ENCODE results near the gene FOCAD.

The FOCAD gene

DNA sequence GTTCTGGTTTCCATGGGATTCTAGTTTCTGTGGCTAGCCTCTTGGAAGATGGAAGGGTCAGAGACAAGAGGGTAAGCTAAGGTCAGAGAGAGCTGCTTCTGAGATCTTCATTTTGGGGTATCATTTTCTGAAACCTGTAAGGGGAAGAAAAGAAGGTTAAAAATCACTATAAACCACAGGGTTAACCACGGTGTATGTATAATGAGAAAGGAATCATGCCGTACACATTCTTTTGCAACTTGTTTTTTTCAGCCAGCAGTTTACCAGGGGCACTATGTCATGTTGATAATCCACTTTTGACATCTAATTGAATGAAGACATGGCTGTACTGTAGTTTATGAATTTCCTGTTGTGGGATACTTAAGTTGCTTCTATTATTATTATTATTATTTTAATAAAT is 164.4 kb downstream of the FOCAD start:
- peak; percentile 10 for DNase-seq (ENCODE audit: low read depth)
- TF ChIP-seq, protein P1, sequence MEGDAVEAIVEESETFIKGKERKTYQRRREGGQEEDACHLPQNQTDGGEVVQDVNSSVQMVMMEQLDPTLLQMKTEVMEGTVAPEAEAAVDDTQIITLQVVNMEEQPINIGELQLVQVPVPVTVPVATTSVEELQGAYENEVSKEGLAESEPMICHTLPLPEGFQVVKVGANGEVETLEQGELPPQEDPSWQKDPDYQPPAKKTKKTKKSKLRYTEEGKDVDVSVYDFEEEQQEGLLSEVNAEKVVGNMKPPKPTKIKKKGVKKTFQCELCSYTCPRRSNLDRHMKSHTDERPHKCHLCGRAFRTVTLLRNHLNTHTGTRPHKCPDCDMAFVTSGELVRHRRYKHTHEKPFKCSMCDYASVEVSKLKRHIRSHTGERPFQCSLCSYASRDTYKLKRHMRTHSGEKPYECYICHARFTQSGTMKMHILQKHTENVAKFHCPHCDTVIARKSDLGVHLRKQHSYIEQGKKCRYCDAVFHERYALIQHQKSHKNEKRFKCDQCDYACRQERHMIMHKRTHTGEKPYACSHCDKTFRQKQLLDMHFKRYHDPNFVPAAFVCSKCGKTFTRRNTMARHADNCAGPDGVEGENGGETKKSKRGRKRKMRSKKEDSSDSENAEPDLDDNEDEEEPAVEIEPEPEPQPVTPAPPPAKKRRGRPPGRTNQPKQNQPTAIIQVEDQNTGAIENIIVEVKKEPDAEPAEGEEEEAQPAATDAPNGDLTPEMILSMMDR (IDR thresholded peaks at IDR 0.05; ENCODE audit: low read length, missing control alignments), result no peak
- no peak overlapping the region for H3K4me3 ChIP-seq (replicated peaks; ENCODE audit: low read depth, low read length)

DNA sequence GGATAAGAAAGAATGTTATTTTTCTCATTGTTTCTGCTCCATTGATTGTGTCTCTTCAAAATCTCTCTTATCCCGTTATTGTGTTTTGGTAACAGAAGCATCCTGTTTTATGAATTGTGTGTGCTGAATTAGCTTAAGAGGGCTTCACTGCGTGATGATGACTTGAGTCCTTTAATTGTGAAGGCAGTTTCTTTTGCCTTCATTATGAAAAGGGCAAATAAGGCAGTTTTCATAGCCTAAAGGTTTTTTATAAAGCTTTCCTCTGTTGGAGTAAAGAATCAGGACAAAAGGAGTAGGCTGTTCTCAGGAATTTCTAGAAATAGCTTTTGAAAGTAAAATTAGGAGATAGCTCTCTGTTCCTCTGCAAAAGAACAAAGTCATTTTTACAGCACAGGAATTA is 169.8 kb downstream of the FOCAD start:
- DNase-seq (ENCODE audit: low read depth), result no peak
- TF ChIP-seq, protein P1 (IDR thresholded peaks at IDR 0.05; ENCODE audit: low read length, missing control alignments), result no peak
- no peak overlapping the region for H3K4me3 ChIP-seq (replicated peaks; ENCODE audit: low read depth, low read length)

DNA sequence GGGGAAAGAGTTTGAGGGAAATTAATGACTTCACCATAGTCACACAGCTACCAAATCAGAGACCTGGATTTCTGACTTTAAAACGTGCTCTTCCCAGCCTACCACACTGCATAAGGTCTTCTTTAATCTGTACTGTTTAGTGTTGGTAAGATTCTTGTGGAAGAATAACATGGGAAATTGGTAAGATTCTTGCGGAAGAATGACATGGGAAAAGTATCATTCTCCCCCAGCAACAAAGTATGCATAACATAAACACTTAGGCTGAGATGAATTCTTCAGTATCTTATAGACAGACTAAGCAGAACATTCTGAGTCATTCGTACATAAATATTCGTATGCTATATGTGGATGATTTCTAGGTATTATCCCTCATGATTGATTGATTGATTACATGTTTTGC is 170.4 kb downstream of the FOCAD start:
- peak; percentile 60 for DNase-seq (ENCODE audit: low read depth)
- TF ChIP-seq, protein P1 (IDR thresholded peaks at IDR 0.05; ENCODE audit: low read length, missing control alignments), result no peak
- H3K4me3 ChIP-seq (replicated peaks; ENCODE audit: low read depth, low read length), result no peak overlapping the region

DNA sequence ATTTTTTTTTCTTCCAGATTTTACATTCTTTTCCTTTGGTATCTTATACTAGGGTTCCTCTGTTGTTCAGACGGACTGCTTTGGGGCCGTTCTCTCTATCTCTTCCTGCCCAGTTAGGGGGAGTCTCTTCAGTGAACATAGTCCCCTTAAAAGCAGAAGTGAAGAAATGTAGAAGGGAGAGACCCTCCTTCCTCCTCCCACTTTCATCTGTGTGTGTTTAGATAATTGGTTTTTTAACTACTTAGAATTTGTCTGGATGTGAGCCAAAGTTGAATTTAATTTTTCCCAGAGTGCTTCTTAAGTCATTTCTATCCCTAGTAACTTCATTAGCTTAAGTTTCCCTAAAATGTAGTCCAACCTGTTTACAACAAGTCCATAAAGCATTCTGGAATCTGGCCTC is 179.9 kb downstream of the FOCAD start:
- H3K4me3 ChIP-seq (replicated peaks; ENCODE audit: low read depth, low read length), result no peak overlapping the region
- TF ChIP-seq, protein P1 (IDR thresholded peaks at IDR 0.05; ENCODE audit: low read length, missing control alignments), result no peak
- no peak for DNase-seq (ENCODE audit: low read depth)

DNA sequence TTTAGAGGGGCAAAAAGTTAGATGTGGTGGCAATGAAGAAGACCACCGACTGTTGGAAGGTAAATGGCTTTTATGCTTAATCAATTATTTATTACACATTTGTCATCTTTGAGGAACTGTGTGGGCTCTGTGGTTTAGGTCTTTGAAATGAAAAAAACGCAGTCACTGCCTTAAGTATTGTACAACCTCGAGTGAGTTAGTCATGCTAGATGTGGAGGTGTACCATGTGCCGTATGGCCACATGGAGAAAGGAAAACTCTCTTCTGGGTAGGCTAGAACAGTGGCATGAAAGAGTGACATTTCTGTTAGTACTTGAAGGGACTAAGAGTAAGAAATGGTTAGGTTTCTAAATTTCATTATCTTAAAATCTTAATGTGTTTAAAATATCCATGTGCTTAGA is 181.3 kb downstream of the FOCAD start:
- no peak overlapping the region for H3K4me3 ChIP-seq (replicated peaks; ENCODE audit: low read depth, low read length)
- TF ChIP-seq, protein P1 (IDR thresholded peaks at IDR 0.05; ENCODE audit: low read length, missing control alignments), result no peak
- no peak for DNase-seq (ENCODE audit: low read depth)

DNA sequence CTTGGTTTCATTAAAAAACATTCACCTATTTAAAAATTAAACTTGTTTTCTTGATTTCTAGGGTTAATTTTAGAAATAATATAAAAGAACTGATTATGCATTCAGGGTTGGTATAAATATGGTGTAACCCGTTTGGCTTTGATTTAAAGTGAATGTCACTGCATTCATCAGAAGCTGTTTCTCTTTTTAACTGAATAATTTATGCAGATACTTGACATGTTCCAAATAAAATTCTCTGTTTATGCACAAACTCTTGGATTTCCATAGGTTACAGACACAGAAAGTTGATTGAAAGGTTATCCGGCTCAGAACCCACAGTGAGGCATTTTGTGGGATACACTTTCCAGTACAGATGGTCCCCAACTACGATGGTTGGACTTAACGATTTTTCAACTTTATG is 186.1 kb downstream of the FOCAD start:
- no peak for DNase-seq (ENCODE audit: low read depth)
- H3K4me3 ChIP-seq (replicated peaks; ENCODE audit: low read depth, low read length), result no peak overlapping the region
- TF ChIP-seq, protein P1 (IDR thresholded peaks at IDR 0.05; ENCODE audit: low read length, missing control alignments), result no peak

DNA sequence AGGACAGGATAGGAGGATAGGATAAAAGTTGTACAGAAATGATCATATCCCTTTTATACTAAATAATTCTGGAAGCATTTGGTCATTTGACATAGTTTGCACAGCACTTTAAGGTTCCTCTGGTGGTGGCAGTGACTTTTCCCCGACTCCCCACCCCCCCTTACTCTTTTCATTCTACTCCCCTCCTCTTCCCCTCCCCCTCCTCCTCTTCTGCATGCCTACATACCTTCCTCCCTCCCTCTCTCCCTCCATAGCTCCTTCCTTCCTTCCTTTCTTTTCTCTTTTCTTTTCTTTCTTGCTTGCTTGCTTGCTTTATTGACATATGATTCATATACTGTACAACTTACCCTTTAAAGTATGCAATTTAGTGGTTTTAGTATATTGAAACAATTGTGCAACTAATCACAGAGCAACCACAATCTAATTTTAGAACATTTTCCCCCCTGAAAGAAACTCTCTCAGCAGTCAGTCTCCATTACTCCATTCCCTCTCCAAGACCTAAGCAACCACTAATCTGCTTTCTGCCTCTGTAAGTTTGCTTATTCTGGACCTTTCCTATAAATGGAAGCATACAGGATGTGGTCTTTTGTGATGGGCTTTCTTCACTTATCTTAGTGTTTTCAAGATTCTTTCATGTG is 188.4 kb downstream of the FOCAD start:
- DNase-seq (ENCODE audit: low read depth), result peak; percentile 73
- H3K4me3 ChIP-seq (replicated peaks; ENCODE audit: low read depth, low read length), result no peak overlapping the region
- TF ChIP-seq, protein P1 (IDR thresholded peaks at IDR 0.05; ENCODE audit: low read length, missing control alignments), result no peak

Data from fibroblast of pulmonary artery (primary cell).